DND-41 (cell line): ENCODE data around the gene RETSAT.

Experiments used
- EZH2 ChIP-seq: IDR thresholded peaks from 3 replicates; pipeline ENCODE4 v1.6.1; 2012; ENCODE audit warnings: borderline replicate concordance, low read depth, mild to moderate bottlenecking, moderate library complexity, low read length, inconsistent platforms; ENCODE audit not compliant: severe bottlenecking
- TF ChIP-seq, protein P1 (sequence below): IDR thresholded peaks from 2 replicates; pipeline ENCODE4 v1.5.1; 2012; ENCODE audit warnings: borderline replicate concordance, low read length, moderate library complexity, mild to moderate bottlenecking; ENCODE audit not compliant: poor library complexity, severe bottlenecking; ENCODE audit errors: extremely low read depth

- TF ChIP-seq, protein P1, sequence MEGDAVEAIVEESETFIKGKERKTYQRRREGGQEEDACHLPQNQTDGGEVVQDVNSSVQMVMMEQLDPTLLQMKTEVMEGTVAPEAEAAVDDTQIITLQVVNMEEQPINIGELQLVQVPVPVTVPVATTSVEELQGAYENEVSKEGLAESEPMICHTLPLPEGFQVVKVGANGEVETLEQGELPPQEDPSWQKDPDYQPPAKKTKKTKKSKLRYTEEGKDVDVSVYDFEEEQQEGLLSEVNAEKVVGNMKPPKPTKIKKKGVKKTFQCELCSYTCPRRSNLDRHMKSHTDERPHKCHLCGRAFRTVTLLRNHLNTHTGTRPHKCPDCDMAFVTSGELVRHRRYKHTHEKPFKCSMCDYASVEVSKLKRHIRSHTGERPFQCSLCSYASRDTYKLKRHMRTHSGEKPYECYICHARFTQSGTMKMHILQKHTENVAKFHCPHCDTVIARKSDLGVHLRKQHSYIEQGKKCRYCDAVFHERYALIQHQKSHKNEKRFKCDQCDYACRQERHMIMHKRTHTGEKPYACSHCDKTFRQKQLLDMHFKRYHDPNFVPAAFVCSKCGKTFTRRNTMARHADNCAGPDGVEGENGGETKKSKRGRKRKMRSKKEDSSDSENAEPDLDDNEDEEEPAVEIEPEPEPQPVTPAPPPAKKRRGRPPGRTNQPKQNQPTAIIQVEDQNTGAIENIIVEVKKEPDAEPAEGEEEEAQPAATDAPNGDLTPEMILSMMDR, result no peak
- TF ChIP-seq EZH2, result no peak
Observed at GRCh38 chr2:85393836-85394235, 39.5 kb upstream of the RETSAT start.
